ENCODE data around the gene BCAS3. TPM values are rescaled to one million over a fixed set of nuclear protein-coding genes. Genes with fewer than 3 reads are reported as not detected.

The BCAS3 gene
- polyA plus RNA-seq, 3 donors, result 10.3 to 19.1 (median 14.7) TPM

GRCh38 chr17:60900688-60901087 is 223.0 kb downstream of the BCAS3 start:
- H3K27me3 Mint-ChIP-seq (ENCODE audit: low read depth in 3 of 3), result no peaks in the 10 kb centered on the region
- Histone ChIP-seq H3K9ac (ENCODE audit: insufficient read depth, low read length, poor library complexity, severe bottlenecking) (no peak overlapping the region), H3K27me3 (ENCODE audit: control insufficient read depth in 2 of 2, insufficient read depth in 2 of 2, low read length in 2 of 2) (no peaks in the 10 kb centered on the region), H3K4me2 (replicated peaks; ENCODE audit: extremely low read depth, low read length, poor library complexity, severe bottlenecking) (no peak overlapping the region), H2AFZ (ENCODE audit: insufficient read depth, low read depth, low read length, poor library complexity, severe bottlenecking) (no peak overlapping the region), H3K79me2 (ENCODE audit: insufficient read depth, low read length) (no peaks in the 10 kb centered on the region), H3K9me3 (replicated peaks in 1 of 2; ENCODE audit: control insufficient read depth in 1 of 2, insufficient read depth in 1 of 2, low read length in 2 of 2) (peaks cover 6 to 19% of the 10 kb centered on the region in 2 donors), H3K4me3 (replicated peaks in 1 of 3; ENCODE audit: low read depth in 2 of 3, low read length in 3 of 3) (no peak overlapping the region), H4K20me1 (ENCODE audit: insufficient read depth, low read length) (no peaks in the 10 kb centered on the region), H3K4me1 (ENCODE audit: control insufficient read depth in 1 of 2, insufficient read depth in 2 of 2, low read length in 2 of 2) (peaks cover 0 to 4% of the 10 kb centered on the region in 2 donors), H3K36me3 (replicated peaks in 1 of 2; ENCODE audit: control insufficient read depth in 1 of 2, insufficient read depth in 2 of 2, low read length in 2 of 2) (no peaks in the 10 kb centered on the region), H3K27ac (ENCODE audit: low read depth in 1 of 2, low read length in 2 of 2) (no peak overlapping the region)
- peaks cover 4 to 12% of the 10 kb centered on the region in 2 donors for H3K36me3 Mint-ChIP-seq
- intact Hi-C loops (cut with micrococcal nuclease), result no loop called here
- DNase-seq, result no peak
- peaks cover 10% of the 10 kb centered on the region for H3K4me1 Mint-ChIP-seq
- WGBS (ENCODE audit: insufficient coverage), result 100% methylated on average over 2 of the region's 3 CpGs
- no peak overlapping the region for H3K4me3 Mint-ChIP-seq
- H3K27ac Mint-ChIP-seq, result peak overlapping the region in 1 of 7 donors; percentile 69
- TF ChIP-seq CTCF (IDR thresholded peaks at IDR 0.05), result no peak
- peaks cover 9 to 24% (median 16%) of the 10 kb centered on the region in 7 donors for H3K9me3 Mint-ChIP-seq

GRCh38 chr17:60901242-60901641 is 223.6 kb downstream of the BCAS3 start:
- DNase-seq, result peak in 1 of 3 donors; percentile 4
- no peak overlapping the region for H3K4me3 ChIP-seq (replicated peaks in 1 of 3; ENCODE audit: low read depth in 2 of 3, low read length in 3 of 3)
- Mint-ChIP-seq H3K27me3 (ENCODE audit: low read depth in 3 of 3) (no peaks in the 10 kb centered on the region), H3K4me3 (no peak overlapping the region), H3K9me3 (peaks cover 9 to 24% (median 16%) of the 10 kb centered on the region in 7 donors), H3K4me1 (peaks cover 10% of the 10 kb centered on the region), H3K27ac (no peak overlapping the region), H3K36me3 (peaks cover 4 to 12% of the 10 kb centered on the region in 2 donors)
- no peak overlapping the region for H3K27ac ChIP-seq (ENCODE audit: low read depth in 1 of 2, low read length in 2 of 2)
- no peaks in the 10 kb centered on the region for H3K79me2 ChIP-seq (ENCODE audit: insufficient read depth, low read length)
- intact Hi-C loops (cut with micrococcal nuclease), result no loop called here
- no peak overlapping the region for H3K4me2 ChIP-seq (replicated peaks; ENCODE audit: extremely low read depth, low read length, poor library complexity, severe bottlenecking)
- H3K4me1 ChIP-seq (ENCODE audit: control insufficient read depth in 1 of 2, insufficient read depth in 2 of 2, low read length in 2 of 2), result peaks cover 0 to 4% of the 10 kb centered on the region in 2 donors
- H4K20me1 ChIP-seq (ENCODE audit: insufficient read depth, low read length), result no peaks in the 10 kb centered on the region
- H3K36me3 ChIP-seq (replicated peaks in 1 of 2; ENCODE audit: control insufficient read depth in 1 of 2, insufficient read depth in 2 of 2, low read length in 2 of 2), result no peaks in the 10 kb centered on the region
- H2AFZ ChIP-seq (ENCODE audit: insufficient read depth, low read depth, low read length, poor library complexity, severe bottlenecking), result no peak overlapping the region
- H3K9me3 ChIP-seq (replicated peaks in 1 of 2; ENCODE audit: control insufficient read depth in 1 of 2, insufficient read depth in 1 of 2, low read length in 2 of 2), result peaks cover 6 to 15% of the 10 kb centered on the region in 2 donors
- no peak for TF ChIP-seq CTCF (IDR thresholded peaks at IDR 0.05)
- no peak overlapping the region for H3K9ac ChIP-seq (ENCODE audit: insufficient read depth, low read length, poor library complexity, severe bottlenecking)
- no peaks in the 10 kb centered on the region for H3K27me3 ChIP-seq (ENCODE audit: control insufficient read depth in 2 of 2, insufficient read depth in 2 of 2, low read length in 2 of 2)

All from CD14-positive monocyte (primary cell).